ENCODE data around the gene VIPR2.

Gene VIPR2

DNA sequence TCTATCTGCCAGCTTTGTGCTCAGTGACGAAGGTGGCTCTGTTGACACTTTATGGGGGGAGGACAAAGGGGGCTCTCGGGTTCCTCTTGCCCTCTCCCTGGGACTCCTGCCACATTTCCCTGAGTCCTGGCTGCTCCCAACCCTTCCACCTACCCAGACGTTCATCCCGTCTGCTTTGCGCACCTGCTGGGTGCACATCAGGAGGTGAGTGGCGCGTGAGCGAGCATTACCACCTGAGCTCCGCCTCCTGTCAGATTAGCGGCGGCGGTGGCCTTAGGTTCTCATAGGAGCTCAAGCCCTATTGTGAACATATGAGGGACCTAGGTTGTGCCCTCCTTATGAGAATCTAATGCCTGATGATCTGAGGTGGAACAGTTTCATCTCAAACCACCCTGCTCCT is 151.1 kb downstream of the VIPR2 start:
- TF ChIP-seq, protein P1, sequence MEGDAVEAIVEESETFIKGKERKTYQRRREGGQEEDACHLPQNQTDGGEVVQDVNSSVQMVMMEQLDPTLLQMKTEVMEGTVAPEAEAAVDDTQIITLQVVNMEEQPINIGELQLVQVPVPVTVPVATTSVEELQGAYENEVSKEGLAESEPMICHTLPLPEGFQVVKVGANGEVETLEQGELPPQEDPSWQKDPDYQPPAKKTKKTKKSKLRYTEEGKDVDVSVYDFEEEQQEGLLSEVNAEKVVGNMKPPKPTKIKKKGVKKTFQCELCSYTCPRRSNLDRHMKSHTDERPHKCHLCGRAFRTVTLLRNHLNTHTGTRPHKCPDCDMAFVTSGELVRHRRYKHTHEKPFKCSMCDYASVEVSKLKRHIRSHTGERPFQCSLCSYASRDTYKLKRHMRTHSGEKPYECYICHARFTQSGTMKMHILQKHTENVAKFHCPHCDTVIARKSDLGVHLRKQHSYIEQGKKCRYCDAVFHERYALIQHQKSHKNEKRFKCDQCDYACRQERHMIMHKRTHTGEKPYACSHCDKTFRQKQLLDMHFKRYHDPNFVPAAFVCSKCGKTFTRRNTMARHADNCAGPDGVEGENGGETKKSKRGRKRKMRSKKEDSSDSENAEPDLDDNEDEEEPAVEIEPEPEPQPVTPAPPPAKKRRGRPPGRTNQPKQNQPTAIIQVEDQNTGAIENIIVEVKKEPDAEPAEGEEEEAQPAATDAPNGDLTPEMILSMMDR (IDR thresholded peaks at IDR 0.05; ENCODE audit: control insufficient read depth, extremely low read depth, insufficient read depth): no peak
- H3K4me3 ChIP-seq (ENCODE audit: low read depth, low read length): no peak overlapping the region
- DNase-seq (ENCODE audit: low read depth): no peak

DNA sequence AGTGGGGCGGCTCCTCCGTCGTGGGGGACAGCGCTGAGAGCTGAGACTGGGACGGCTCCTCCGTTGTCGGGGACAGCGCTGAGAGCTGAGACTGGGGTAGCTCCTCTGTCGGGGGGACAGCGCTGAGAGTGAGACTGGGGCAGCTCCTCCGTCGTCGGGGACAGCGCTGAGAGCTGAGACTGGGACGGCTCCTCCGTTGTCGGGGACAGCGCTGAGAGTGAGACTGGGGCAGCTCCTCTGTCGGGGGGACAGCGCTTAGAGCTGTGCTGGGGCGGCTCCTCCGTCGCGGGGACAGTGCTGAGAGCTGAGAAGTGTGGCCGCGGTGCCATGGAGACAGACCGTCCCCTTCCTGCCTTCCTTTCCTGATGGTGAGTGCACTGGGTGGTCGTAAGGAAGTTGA is 151.9 kb downstream of the VIPR2 start:
- no peak for DNase-seq (ENCODE audit: low read depth)
- no peak overlapping the region for H3K4me3 ChIP-seq (ENCODE audit: low read depth, low read length)
- TF ChIP-seq, protein P1 (IDR thresholded peaks at IDR 0.05; ENCODE audit: control insufficient read depth, extremely low read depth, insufficient read depth): no peak

DNA sequence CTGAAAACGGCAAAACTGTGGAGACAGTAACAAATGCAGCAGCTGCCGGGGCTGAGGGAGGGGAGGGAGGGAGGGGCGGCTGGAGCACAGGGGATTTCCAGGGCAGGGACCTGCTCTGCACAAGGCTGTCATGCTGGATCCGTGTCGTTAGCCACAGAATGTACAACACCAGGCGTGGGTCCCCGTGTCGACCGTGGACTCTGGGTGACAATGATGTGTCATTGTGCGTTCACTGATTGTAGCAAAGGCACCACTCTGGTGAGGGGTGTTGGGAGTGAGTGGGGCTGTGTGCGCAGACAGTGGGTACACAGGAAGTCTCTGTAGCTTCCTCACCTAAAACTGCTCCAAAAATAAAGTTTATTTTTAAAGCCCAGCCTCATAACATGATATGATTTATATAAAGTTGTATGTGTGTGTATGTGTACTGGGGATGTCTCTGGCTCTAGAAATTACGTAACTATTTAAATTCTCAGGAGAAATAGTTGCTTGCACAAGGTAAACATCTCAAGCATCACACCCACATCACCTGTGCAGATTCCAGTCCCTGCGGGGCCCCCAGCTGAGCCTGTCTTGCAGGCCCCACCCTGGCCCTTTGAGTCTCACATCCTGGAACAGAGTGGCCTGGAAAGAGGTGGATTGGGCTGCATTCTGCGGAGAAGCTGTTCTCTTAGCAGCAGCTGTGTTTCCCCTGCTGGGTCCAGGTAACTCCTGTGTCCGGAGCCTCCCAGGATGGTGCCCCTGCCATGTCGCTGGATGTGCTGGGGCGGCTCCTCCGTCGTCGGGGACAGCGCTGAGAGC is 152.6 kb downstream of the VIPR2 start:
- H3K4me3 ChIP-seq (ENCODE audit: low read depth, low read length): no peak overlapping the region
- DNase-seq (ENCODE audit: low read depth): no peak
- TF ChIP-seq, protein P1 (IDR thresholded peaks at IDR 0.05; ENCODE audit: control insufficient read depth, extremely low read depth, insufficient read depth): no peak

DNA sequence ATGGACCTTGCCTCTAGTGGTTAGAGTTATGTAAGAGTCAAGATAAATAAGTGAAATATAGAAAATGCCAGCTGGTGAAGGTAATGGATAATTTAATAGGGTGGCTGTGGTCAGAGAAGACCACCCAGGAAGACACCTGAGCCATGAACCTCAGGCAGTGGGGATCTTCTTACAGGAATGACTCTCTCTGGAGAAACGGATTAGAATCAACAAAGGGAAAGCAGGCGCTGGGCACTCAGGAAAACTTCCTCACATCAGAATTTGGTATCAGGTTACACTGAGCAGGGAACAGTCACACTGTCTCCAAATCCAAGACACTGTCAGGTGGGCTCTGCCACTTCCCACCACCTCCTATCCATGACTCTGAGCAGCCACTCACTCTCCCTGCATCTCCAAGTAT is 155.7 kb downstream of the VIPR2 start:
- no peak overlapping the region for H3K4me3 ChIP-seq (ENCODE audit: low read depth, low read length)
- DNase-seq (ENCODE audit: low read depth): no peak
- TF ChIP-seq, protein P1 (IDR thresholded peaks at IDR 0.05; ENCODE audit: control insufficient read depth, extremely low read depth, insufficient read depth): no peak

DNA sequence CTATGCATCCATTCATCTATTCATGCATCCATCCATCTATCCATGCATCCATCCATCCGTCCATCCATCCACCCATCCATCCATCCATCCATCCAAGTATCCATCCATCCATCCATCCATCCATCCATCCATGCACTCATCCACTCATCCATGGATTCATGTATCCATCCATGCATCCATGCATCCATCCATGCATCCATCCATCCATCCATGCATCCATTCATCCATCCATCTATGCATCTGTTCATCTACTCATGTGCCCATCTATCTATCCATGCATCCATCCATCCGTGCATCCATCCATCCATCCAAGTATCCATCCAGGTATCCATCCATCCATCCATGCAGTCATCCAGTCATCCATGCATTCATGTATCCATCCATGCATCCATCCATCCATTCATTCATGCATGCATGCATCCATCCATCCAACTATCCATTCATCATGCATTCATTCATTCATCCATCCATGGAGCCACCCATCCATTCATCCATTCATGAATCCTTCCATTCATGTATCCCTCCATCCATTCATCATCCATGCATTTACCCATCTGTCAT is 156.3 kb downstream of the VIPR2 start:
- TF ChIP-seq, protein P1 (IDR thresholded peaks at IDR 0.05; ENCODE audit: control insufficient read depth, extremely low read depth, insufficient read depth): no peak
- no peak overlapping the region for H3K4me3 ChIP-seq (ENCODE audit: low read depth, low read length)
- DNase-seq (ENCODE audit: low read depth): no peak

DNA sequence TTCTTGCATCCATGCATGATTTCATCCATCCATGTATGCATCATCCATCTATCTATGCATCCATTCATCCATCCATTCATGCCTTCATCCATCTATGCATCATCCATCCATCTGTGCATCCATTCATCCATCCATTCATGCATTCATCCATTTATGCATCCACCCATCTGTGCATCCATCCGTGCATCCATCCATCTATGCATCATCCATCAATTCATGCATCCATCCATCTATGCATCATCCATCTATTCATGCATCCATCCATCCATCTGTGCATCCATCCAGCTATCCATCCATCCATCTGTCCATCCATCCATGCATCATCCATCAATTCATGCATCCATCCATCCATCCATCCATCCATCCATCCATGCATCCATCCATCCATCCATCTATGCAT is 157.0 kb downstream of the VIPR2 start:
- H3K4me3 ChIP-seq (ENCODE audit: low read depth, low read length): no peak overlapping the region
- DNase-seq (ENCODE audit: low read depth): no peak
- TF ChIP-seq, protein P1 (IDR thresholded peaks at IDR 0.05; ENCODE audit: control insufficient read depth, extremely low read depth, insufficient read depth): no peak
